GM18505 (cell line): ENCODE data around the gene TMX1.

ENCODE experiments used
- ATAC-seq: cut with Tn5 transposase; IDR thresholded peaks from one replicate; pipeline ENCODE4 v1.9.1; 2021; ENCODE audit not compliant: unreplicated experiment
- POLR2A ChIP-seq: IDR thresholded peaks from 4 replicates; pipeline ENCODE4 v1.6.1; 2011; ENCODE audit warnings: borderline replicate concordance; ENCODE audit not compliant: insufficient read depth, insufficient read length; ENCODE audit errors: extremely low read depth

The TMX1 gene

GRCh38 chr14:51293149-51293911, 53.3 kb downstream of the TMX1 start:
- no peak for ATAC-seq
- no peak for TF ChIP-seq POLR2A

- no peak for TF ChIP-seq POLR2A
- no peak for ATAC-seq
These were observed 53.9 kb downstream of the TMX1 start for GRCh38 chr14:51293912-51294389.

DNA sequence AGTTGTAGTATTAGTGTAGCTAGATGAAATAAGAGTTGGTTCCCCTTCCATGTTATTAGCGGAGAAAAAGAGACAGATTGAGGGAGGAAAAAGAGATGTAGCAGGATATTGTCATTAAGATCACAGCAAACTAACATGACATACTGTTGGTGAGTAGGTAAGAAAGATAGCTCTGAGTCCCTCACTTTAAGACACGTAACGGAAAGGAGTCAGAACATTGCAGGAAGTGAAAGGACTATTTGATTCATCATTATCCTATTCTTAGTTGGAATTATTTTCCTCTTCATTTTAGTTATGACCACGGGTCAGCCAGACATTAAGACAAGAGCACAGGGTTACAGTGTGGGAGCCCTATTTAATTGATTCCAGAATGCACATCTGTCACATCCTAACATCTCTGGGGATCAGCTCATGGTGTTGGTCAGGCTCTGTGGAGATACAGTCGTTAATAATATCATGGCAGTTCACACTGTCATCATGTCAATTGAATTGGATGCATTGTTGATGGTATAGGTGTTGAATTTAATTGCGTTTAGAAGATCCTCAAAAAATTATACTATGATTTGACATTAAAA, 55.0 kb downstream of the TMX1 start:
- no peak for ATAC-seq
- TF ChIP-seq POLR2A: no peak

GRCh38 chr14:51295646-51296263, 55.7 kb downstream of the TMX1 start:
- ATAC-seq: no peak
- TF ChIP-seq POLR2A: no peak

DNA sequence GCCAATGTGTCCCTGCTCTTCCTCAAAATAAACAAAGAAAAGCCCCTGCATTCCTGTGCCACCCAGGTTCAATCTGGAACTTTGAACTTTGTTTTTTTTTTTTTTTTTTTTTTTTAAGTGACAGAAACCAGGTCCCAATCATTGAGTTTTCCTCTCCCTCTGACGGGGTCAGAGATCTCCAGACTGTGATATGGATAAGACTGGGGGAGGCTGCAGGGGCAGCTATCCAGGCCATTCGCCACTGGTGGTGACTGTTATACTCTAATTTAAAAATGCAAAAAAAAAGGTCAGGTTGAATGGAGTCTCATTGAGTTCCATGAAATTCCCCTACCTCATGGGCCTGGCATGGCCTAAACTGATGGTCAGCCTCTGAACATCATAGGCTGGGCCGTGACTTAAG, 57.0 kb downstream of the TMX1 start:
- ATAC-seq: no peak
- TF ChIP-seq POLR2A: no peak

DNA sequence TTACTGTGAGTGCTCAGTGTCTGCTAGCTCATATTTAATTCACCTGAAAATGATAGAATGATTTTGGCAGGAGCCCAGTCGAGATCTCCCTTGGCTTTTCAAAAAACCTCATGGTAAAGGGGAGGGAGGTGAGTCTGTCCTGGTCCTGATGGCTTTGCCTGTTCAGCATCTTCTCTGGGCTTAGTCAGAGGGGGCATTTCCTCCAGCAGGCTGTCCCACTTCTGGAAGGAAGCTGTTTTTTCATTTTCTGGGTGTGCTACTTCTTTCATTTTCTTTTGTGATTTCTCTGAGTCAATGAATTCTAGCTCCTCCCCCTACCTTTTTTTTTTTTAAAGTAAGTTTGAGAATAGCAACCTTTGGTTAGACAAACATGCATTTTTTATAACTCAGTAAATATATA, 58.8 kb downstream of the TMX1 start:
- no peak for TF ChIP-seq POLR2A
- no peak for ATAC-seq

DNA sequence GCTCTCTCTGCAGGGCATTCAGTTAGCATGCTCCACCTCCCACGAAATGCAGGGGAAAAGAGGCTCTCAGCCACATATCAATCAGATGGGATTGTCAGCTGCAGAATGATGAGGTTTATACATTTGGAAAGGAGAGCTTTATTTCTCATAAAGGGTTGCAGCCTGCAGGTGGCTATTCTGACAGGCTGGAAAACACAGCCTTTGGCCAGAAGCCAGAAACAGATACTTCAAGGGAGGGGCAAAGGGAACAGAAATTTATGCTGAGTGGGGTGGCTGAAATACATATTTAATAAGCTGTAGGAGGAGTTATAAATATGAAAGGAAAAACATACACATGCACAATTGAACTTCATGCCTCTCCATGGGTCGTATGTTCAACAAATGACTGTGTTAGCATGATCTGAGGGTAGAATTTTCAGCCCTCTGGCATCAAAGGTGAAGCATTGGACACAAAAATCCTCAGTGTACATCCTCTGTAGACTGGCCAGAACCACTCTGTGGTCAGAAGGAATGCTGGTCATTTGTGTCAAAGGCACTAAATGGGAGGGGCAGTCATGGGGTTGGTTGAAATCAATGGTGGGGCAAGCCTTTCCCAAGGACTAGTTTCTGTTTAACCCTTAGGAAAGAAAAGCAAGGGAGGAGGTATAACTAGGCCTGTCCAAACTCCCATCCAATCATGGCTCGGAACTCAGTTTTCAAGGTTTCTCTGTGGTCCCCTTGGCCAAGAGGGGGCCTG, 62.4 kb downstream of the TMX1 start:
- no peak for ATAC-seq
- TF ChIP-seq POLR2A: no peak

DNA sequence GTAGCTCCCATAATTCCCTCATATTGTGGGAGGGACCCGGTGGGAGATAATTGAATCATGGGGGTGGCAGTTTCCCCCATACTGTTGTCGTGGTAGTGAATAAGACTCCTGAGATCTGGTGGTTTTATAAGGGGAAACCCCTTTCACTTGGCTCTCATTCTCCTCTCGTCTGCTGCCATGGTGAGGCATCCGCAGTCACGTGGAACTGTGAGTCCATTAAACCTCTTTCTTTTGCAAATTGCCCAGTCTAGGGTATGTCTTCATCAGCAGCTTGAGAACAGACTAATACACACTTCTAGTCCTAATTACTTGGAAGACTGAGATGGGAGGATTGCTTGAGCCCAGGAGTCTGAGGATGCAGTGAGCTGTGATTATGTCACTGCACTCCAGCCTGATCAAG, 64.4 kb downstream of the TMX1 start:
- ATAC-seq: no peak
- TF ChIP-seq POLR2A: no peak

DNA sequence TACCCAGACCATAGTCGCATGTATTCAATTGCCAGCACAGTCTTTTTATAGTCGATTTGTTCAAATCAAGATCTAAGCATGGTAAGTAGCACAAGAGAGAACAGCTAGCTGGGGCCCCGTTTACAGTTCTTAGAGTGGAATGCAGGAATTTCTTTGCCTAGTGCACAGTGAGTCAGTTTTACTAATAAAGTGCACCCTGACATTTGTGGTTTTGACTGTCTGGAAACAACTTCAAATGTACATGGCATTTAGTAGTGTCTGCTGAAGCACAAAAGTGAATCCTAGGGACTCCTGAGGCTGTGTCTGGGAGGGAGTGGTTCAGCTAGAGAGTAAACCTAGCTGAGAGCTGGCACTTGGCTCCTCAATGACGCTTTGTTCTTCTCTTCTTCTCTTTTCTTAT, 64.9 kb downstream of the TMX1 start:
- no peak for ATAC-seq
- TF ChIP-seq POLR2A: no peak

GRCh38 chr14:51305751-51306150, 65.7 kb downstream of the TMX1 start:
- ATAC-seq: no peak
- TF ChIP-seq POLR2A: no peak
